Cardiac fibroblast (primary cell): Measurements from ENCODE around the gene MEGF11.
"Not testable (repeated sequence)": the region's sequence is repeated elsewhere in the genome, so short reads cannot be mapped to it uniquely, and the experiment has no call there.

Experiments used
- DNase-seq, 2 donors: peaks; one replicate each; pipeline versions ENCODE4 v3.0.0 to v3.0.0-alpha.2; 2010; ENCODE audit warnings: low read depth in 2 of 2
- H3K4me3 ChIP-seq, 2 donors: replicated peaks in 1 of 2; 1 replicate in 1 of 2; 2 replicates in 1 of 2; pipeline ENCODE4 v1.5.1; 2011; ENCODE audit warnings: low read depth in 2 of 2, low read length in 2 of 2, mild to moderate bottlenecking in 2 of 2, moderate library complexity in 1 of 2
- TF ChIP-seq, protein P1 (sequence below): IDR thresholded peaks from one replicate; pipeline ENCODE4 v1.5.1; 2011; ENCODE audit warnings: low read depth, mild to moderate bottlenecking, low read length, inconsistent platforms

The MEGF11 gene

DNA sequence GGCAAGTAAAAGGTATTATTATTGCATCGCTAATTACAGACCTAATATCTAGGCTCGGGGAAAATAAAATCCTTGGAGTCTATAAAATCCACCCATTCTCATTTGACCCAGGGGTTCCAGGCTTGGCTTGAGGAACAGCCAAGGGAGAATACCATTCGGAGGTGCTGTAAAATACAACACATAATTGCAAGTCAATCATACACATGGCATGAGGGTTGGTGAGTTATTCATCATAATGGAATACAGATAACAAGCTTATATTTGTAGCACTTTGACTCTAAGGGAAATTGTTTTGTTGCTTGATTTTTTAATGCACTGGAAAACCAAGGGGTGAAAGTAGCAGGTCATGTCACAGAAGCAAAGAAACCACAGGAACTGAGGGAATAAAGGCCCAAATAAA is 23.0 kb upstream of the MEGF11 start:
- no peak overlapping the region for H3K4me3 ChIP-seq

GRCh38 chr15:66275352-66275751 is 21.8 kb upstream of the MEGF11 start:
- TF ChIP-seq, protein P1, sequence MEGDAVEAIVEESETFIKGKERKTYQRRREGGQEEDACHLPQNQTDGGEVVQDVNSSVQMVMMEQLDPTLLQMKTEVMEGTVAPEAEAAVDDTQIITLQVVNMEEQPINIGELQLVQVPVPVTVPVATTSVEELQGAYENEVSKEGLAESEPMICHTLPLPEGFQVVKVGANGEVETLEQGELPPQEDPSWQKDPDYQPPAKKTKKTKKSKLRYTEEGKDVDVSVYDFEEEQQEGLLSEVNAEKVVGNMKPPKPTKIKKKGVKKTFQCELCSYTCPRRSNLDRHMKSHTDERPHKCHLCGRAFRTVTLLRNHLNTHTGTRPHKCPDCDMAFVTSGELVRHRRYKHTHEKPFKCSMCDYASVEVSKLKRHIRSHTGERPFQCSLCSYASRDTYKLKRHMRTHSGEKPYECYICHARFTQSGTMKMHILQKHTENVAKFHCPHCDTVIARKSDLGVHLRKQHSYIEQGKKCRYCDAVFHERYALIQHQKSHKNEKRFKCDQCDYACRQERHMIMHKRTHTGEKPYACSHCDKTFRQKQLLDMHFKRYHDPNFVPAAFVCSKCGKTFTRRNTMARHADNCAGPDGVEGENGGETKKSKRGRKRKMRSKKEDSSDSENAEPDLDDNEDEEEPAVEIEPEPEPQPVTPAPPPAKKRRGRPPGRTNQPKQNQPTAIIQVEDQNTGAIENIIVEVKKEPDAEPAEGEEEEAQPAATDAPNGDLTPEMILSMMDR: no peak
- DNase-seq: no peak
- H3K4me3 ChIP-seq: no peak overlapping the region

More for the DNA sequence above, 23.0 kb upstream of the MEGF11 start:
- TF ChIP-seq, protein P1: no peak
- no peak for DNase-seq

DNA sequence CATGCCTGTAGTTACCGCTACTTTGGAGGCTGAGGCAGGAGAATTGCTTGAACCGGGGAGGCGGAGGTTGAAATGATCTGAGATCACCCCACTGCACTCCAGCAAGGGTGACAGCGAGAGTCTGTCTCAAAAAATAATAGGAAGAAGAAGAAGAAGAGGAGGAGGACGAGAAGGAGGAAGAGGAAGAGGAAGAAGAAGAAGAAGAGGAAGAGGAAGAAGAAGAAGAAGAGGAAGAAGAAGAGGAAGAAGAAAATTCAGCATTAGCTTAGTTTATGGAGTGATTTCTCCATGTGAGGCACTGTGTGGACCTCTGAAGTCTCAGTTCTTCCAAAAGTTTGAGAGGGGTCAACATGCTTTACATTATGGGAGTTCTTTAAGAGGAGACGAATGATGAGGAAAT is 17.4 kb upstream of the MEGF11 start:
- H3K4me3 ChIP-seq: no peak overlapping the region
- TF ChIP-seq, protein P1: no peak
- no peak for DNase-seq

DNA sequence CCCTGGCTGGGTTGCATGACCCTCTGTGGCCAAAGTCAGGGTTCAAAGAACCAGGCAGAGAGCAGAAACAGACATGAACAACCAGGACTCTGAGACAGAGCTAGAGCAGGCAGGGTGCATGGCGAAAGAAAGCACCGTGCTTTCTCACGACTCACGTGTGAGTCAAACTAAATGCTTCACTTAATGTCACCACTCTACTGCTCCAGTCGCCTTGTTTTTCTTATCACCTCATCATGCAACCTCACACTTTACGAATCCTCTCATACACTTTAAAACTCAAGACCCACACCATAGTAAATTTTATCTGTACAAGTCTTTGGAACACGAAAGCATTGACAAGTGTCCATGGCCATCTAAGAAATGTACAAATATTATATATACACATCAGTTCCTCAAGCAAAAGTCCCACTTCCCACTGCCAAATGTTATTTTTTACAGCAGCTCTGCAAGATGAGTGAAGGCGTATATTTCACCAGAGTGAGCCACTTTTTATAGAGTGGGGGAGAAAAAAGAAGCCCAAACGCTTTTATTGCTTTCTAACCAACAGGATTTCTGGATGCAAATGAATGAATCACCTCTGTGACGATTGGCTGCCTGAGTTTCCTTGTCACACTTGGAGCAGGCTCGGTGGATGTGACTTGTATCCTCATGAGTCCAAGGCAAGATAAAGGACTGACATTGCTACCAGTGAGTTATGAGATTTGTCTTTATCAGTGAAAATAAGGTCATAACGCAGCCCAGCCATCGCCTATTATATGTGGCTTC is 16.0 kb upstream of the MEGF11 start:
- no peak overlapping the region for H3K4me3 ChIP-seq
- TF ChIP-seq, protein P1: no peak
- peak; percentile 42 to 51 for DNase-seq

- H3K4me3 ChIP-seq: no peak overlapping the region
- TF ChIP-seq, protein P1: no peak
- DNase-seq: no peak
Measured at GRCh38 chr15:66264859-66265513, 11.4 kb upstream of the MEGF11 start.

DNA sequence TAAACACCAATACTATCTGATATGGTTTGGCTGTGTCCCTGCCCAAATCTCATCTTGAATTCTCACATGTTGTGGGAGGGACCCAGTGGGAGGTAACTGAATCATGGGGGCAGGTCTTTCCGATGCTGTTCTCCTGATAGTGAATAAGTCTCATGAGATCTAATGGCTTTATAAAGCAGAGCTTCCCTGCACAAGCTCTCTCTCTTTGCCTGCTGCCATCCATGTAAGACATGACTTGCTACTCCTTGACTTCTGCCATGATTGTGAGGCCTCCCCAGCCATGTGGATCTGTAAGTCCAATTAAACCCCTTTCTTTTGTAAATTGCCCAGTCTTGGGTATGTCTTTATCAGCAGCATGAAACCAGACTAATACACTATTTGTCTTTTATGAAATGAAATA is 9.3 kb upstream of the MEGF11 start:
- not testable (repeated sequence) for DNase-seq, H3K4me3 ChIP-seq

DNA sequence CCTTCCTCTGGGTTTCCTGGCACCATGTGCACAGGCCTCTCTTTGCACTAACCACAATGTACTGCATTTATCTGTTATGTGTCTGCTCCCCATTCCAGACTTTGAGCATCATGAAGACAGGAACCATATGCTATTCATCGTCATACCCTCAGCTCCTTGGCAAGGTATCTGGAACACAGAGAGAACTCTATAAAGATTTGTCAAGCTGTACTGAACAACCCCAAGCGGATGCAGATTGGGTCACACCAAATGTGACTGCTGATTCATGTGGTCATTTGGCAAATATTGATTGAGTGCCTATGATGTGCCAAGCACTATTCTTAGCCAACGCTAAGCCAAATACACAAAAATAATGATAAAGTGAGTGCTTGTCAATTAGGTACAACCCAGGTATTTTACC is 7.5 kb upstream of the MEGF11 start:
- H3K4me3 ChIP-seq: no peak overlapping the region
- TF ChIP-seq, protein P1: no peak
- DNase-seq: peak in 1 of 2 donors; percentile 19
